Sigmoid colon (tissue), 7 donors: Measurements from ENCODE around the gene TSPAN18. TPM values are rescaled to one million over a fixed set of nuclear protein-coding genes. Genes with fewer than 3 reads are reported as not detected.

Experiments
- DNase-seq: peaks from one replicate; pipeline ENCODE4 v3.0.0-alpha.2; 2019
- H3K27ac ChIP-seq, 4 donors: fragments of 200-600 bp; sonication (generic); one replicate each; pipeline ENCODE4 v1.5.1; 2016 to 2019; ENCODE audit warnings: mild to moderate bottlenecking in 1 of 4
- H3K27me3 ChIP-seq, 3 donors: fragments of 200-600 bp; sonication (generic); one replicate each; pipeline ENCODE4 v1.5.1; 2019; ENCODE audit warnings: mild to moderate bottlenecking in 1 of 3
- H3K36me3 ChIP-seq, 4 donors: fragments of 200-600 bp; sonication (generic); one replicate each; pipeline ENCODE4 v1.5.1; 2016 to 2019
- H3K4me1 ChIP-seq, 4 donors: fragments of 200-600 bp; sonication (generic); one replicate each; pipeline ENCODE4 v1.5.1; 2017 to 2019
- H3K4me3 ChIP-seq, 4 donors: fragments of 200-600 bp; sonication (generic); one replicate each; pipeline ENCODE4 v1.5.1; 2017 to 2019; ENCODE audit warnings: mild to moderate bottlenecking in 2 of 4, moderate library complexity in 1 of 4
- H3K9me3 ChIP-seq, 4 donors: fragments of 200-600 bp in 3 of 4; sonication (generic) in 3 of 4; one replicate each; pipeline versions ENCODE4 v1.5.1 to v1.6.1; 2013 to 2019
- CTCF ChIP-seq, 4 experiments: fragments of 450-650 bp in 3 of 4; fragments of 200-600 bp in 1 of 4; IDR thresholded peaks; one replicate each; pipeline ENCODE4 v1.5.1; 2016 to 2019; ENCODE audit warnings: antibody characterized with exemption in 4 of 4, mild to moderate bottlenecking in 3 of 4, moderate library complexity in 2 of 4
- EP300 ChIP-seq, 4 donors: sonication (generic); formaldehyde crosslinking; IDR thresholded peaks; one replicate each; pipeline ENCODE4 v1.6.1; 2017; ENCODE audit warnings: antibody characterized with exemption in 4 of 4
- POLR2A ChIP-seq, 2 donors: fragments of 450-650 bp; IDR thresholded peaks; one replicate each; pipeline ENCODE4 v1.6.1; 2016; ENCODE audit warnings: antibody characterized with exemption in 2 of 2, mild to moderate bottlenecking in 2 of 2, moderate library complexity in 2 of 2
- POLR2AphosphoS5 ChIP-seq, 4 donors: sonication (generic); formaldehyde crosslinking; IDR thresholded peaks; one replicate each; pipeline ENCODE4 v1.6.1; 2017; ENCODE audit warnings: antibody characterized with exemption in 4 of 4
- WGBS, 2 donors: extraction: QIAGEN DNeasy Blood & Tissue Kit; methylation state at CpG; one replicate each; pipeline ENCODE4 v1.1.7; 2013; 5-methylcytosine and 5-hydroxymethylcytosine counted together
- intact Hi-C: fragments of 100-400 bp; cut with DNase I; formaldehyde crosslinking; loops from one replicate; pipeline ENCODE4 v1.15.1; 2023
- polyA plus RNA-seq, 3 donors: library from polyadenylated mRNA; stranded (reverse); fragments of 200-250 nt; gene quantifications; one replicate each; pipeline ENCODE4 v1.2.3, GENCODE V29; 2013
- total RNA-seq, 4 donors: library from RNA; depleted of rRNA; stranded (reverse); fragments of >200 nt; gene quantifications; one replicate each; pipeline ENCODE4 v1.1.0, GENCODE V29; 2016
- donor health status: healthy with polysubstance abuse.
- donor health status: Bipolar disorder and iron deficiency.
- donor health status: healthy.

TSPAN18 gene
- total and polyA plus RNA-seq, 7 donors: 0.23 to 75.3 (median 13.8) TPM

- no peak for TF ChIP-seq CTCF (IDR thresholded peaks at IDR 0.05)
- intact Hi-C loops: no loop called here
These were observed 39.4 kb upstream of the TSPAN18 start for GRCh38 chr11:44687388-44687787.

GRCh38 chr11:44689265-44689664 is 37.5 kb upstream of the TSPAN18 start:
- H3K4me1 ChIP-seq: no peaks in the 10 kb centered on the region
- WGBS, 2 donors: 47 to 70% methylated on average over 2 of the region's 2 CpGs

More at GRCh38 chr11:44687388-44687787, 39.4 kb upstream of the TSPAN18 start:
- Histone ChIP-seq H3K27me3 (no peaks in the 10 kb centered on the region), H3K4me1 (no peaks in the 10 kb centered on the region), H3K36me3 (no peaks in the 10 kb centered on the region), H3K4me3 (no peak overlapping the region), H3K9me3 (no peaks in the 10 kb centered on the region), H3K27ac (no peak overlapping the region)
- DNase-seq: no peak
- 63 to 73% methylated on average over 4 of the region's 4 CpGs for WGBS, 2 donors

DNA sequence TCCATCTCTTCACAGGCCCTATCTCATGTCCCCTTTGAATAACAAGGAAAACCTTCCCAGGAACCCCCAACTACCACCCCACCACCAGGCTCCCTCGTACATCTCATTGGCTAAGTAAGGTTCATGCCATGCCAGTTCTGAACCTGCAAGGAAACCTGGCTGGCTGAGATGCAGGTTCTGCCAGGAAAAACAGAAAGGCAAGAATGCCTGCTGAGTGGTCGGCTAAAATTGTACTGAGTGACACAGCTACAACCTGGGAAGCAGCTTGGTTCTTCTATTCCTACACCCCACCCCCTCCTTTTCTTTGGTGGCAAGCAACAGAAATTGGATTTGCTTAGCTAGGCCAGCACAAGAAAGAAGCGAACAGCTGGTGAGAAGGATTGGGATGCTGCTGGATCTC is 36.1 kb upstream of the TSPAN18 start:
- no peak for DNase-seq
- Histone ChIP-seq H3K27me3 (no peaks in the 10 kb centered on the region), H3K4me3 (no peak overlapping the region), H3K9me3 (no peaks in the 10 kb centered on the region), H3K27ac (no peak overlapping the region), H3K36me3 (no peaks in the 10 kb centered on the region), H3K4me1 (no peaks in the 10 kb centered on the region)
- TF ChIP-seq POLR2AphosphoS5 (IDR thresholded peaks at IDR 0.05): no peak
- TF ChIP-seq CTCF (IDR thresholded peaks at IDR 0.05): no peak
- no peak for TF ChIP-seq POLR2A (IDR thresholded peaks at IDR 0.05)
- no peak for TF ChIP-seq EP300 (IDR thresholded peaks at IDR 0.05)
- WGBS, 2 donors: 86 to 89% methylated on average over 3 of the region's 3 CpGs
- intact Hi-C loops: no loop called here

More at GRCh38 chr11:44689265-44689664, 37.5 kb upstream of the TSPAN18 start:
- TF ChIP-seq POLR2A (IDR thresholded peaks at IDR 0.05): no peak
- no peak for TF ChIP-seq CTCF (IDR thresholded peaks at IDR 0.05)
- no peak for TF ChIP-seq POLR2AphosphoS5 (IDR thresholded peaks at IDR 0.05)
- TF ChIP-seq EP300 (IDR thresholded peaks at IDR 0.05): no peak
- DNase-seq: no peak
- no peak overlapping the region for H3K27ac ChIP-seq
- no peaks in the 10 kb centered on the region for H3K27me3 ChIP-seq
- H3K9me3 ChIP-seq: no peaks in the 10 kb centered on the region
- H3K4me3 ChIP-seq: no peak overlapping the region
- no peaks in the 10 kb centered on the region for H3K36me3 ChIP-seq
- intact Hi-C loops: no loop called here

DNA sequence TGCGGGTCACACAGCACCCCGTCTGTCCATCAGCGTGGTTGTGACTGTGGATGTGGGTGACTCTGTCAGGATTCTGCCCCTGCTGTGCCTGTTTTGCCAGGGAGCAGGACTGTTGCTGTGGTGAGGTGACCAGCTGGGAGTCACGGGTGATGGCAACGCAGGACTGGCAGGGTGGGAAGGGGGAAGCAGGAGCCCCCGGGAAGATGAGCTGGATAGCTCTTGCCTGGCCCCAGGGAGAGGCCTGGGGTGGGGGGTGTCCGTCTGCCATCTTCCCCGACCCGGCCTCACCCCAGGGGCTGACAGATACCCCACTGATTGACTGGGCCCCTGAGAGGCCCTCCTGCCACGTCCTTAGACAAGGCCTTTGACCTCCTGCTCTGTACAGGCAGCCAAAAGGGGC is 34.3 kb upstream of the TSPAN18 start:
- no peak overlapping the region for H3K27ac ChIP-seq
- TF ChIP-seq POLR2A (IDR thresholded peaks at IDR 0.05) (no peak), CTCF (IDR thresholded peaks at IDR 0.05) (no peak), EP300 (IDR thresholded peaks at IDR 0.05) (no peak), POLR2AphosphoS5 (IDR thresholded peaks at IDR 0.05) (no peak)
- intact Hi-C loops: no loop called here
- H3K36me3 ChIP-seq: no peaks in the 10 kb centered on the region
- WGBS, 2 donors: 83 to 87% methylated on average over 10 of the region's 10 CpGs
- H3K27me3 ChIP-seq: no peaks in the 10 kb centered on the region
- H3K4me1 ChIP-seq: no peaks in the 10 kb centered on the region
- no peaks in the 10 kb centered on the region for H3K9me3 ChIP-seq
- no peak overlapping the region for H3K4me3 ChIP-seq
- no peak for DNase-seq

- Histone ChIP-seq H3K4me1 (no peaks in the 10 kb centered on the region), H3K4me3 (no peak overlapping the region), H3K27ac (no peak overlapping the region), H3K36me3 (no peaks in the 10 kb centered on the region), H3K27me3 (no peaks in the 10 kb centered on the region), H3K9me3 (no peaks in the 10 kb centered on the region)
- WGBS, 2 donors: 83 to 88% methylated on average over 7 of the region's 7 CpGs
- TF ChIP-seq EP300 (IDR thresholded peaks at IDR 0.05): no peak
- no peak for TF ChIP-seq POLR2AphosphoS5 (IDR thresholded peaks at IDR 0.05)
- no peak for TF ChIP-seq POLR2A (IDR thresholded peaks at IDR 0.05)
- TF ChIP-seq CTCF (IDR thresholded peaks at IDR 0.05): no peak
- no peak for DNase-seq
- intact Hi-C loops: no loop called here
These were observed 33.1 kb upstream of the TSPAN18 start for GRCh38 chr11:44693654-44694119.
